GM23338 (cell line): ENCODE results near the gene RBM34. TPM values are rescaled to one million over a fixed set of nuclear protein-coding genes. Genes with fewer than 3 reads are reported as not detected.
A peak's percentile ranks its signal among the peaks of the same experiment; 100 is the strongest.

Experiments
- ATAC-seq: fragments of 200-7000 bp; cut with Tn5 transposase; 3 replicates; pipeline ENCODE4 v1.9.1; 2020
- DNase-seq: peaks from one replicate; pipeline ENCODE4 v3.0.0-alpha.2; 2015; ENCODE audit warnings: low spot score
- H2AFZ ChIP-seq: fragments of 200-600 bp; sonication (generic); 2 replicates; pipeline ENCODE4 v1.8.0; 2016; ENCODE audit warnings: antibody characterized with exemption, mild to moderate bottlenecking, moderate library complexity
- H3F3A ChIP-seq: fragments of 200-600 bp; sonication (generic); replicated peaks from 2 replicates; pipeline ENCODE4 v1.8.0; 2017; ENCODE audit warnings: antibody characterized with exemption, mixed run types, low read depth
- H3K27ac ChIP-seq: fragments of 200-600 bp; sonication (generic); 2 replicates; pipeline ENCODE4 v1.6.1; 2016; ENCODE audit warnings: low read depth
- H3K27me3 ChIP-seq: fragments of 200-600 bp; sonication (generic); 2 replicates; pipeline ENCODE4 v1.8.0; 2016; ENCODE audit warnings: mild to moderate bottlenecking, mixed run types, moderate library complexity; ENCODE audit not compliant: insufficient read depth
- H3K36me3 ChIP-seq: fragments of 200-600 bp; sonication (generic); 2 replicates; pipeline ENCODE4 v1.8.0; 2016; ENCODE audit warnings: mild to moderate bottlenecking; ENCODE audit not compliant: insufficient read depth
- H3K4me1 ChIP-seq: fragments of 200-600 bp; sonication (generic); 2 replicates; pipeline ENCODE4 v1.8.0; 2016; ENCODE audit warnings: mild to moderate bottlenecking, moderate library complexity; ENCODE audit not compliant: insufficient read depth
- H3K4me2 ChIP-seq: fragments of 200-600 bp; sonication (generic); 2 replicates; pipeline ENCODE4 v1.7.1; 2017; ENCODE audit warnings: mixed run types
- H3K4me3 ChIP-seq: fragments of 200-600 bp; sonication (generic); 2 replicates; pipeline ENCODE4 v1.6.1; 2016; ENCODE audit warnings: mixed run types
- H3K79me2 ChIP-seq: fragments of 200-600 bp; sonication (generic); replicated peaks from 2 replicates; pipeline ENCODE4 v1.8.0; 2017; ENCODE audit warnings: mild to moderate bottlenecking; ENCODE audit not compliant: insufficient read depth
- H3K9me2 ChIP-seq: fragments of 200-600 bp; sonication (generic); 2 replicates; pipeline ENCODE4 v1.8.0; 2017; ENCODE audit not compliant: insufficient read depth
- H4K20me1 ChIP-seq: fragments of 200-600 bp; sonication (generic); replicated peaks from 2 replicates; pipeline ENCODE4 v1.8.0; 2017; ENCODE audit warnings: mild to moderate bottlenecking; ENCODE audit not compliant: insufficient read depth
- H3K27ac Mint-ChIP-seq: 2 replicates; pipeline ENCODE4 v1.8.0; 2020; ENCODE audit warnings: inconsistent platforms, mild to moderate bottlenecking, moderate library complexity, mixed read lengths
- H3K27me3 Mint-ChIP-seq: 3 replicates; pipeline ENCODE4 v1.8.0; 2022; ENCODE audit warnings: low read depth, mild to moderate bottlenecking, moderate library complexity, mixed read lengths, inconsistent platforms; ENCODE audit not compliant: insufficient read depth, poor library complexity
- H3K36me3 Mint-ChIP-seq: 3 replicates; pipeline ENCODE4 v1.8.0; 2021; ENCODE audit warnings: low read depth, mild to moderate bottlenecking, inconsistent platforms, moderate library complexity, mixed read lengths
- H3K4me1 Mint-ChIP-seq: 3 replicates; pipeline ENCODE4 v1.8.0; 2020; ENCODE audit warnings: mild to moderate bottlenecking, inconsistent platforms, mixed read lengths
- H3K4me3 Mint-ChIP-seq: 3 replicates; pipeline ENCODE4 v1.8.0; 2021; ENCODE audit warnings: moderate library complexity, mild to moderate bottlenecking, inconsistent platforms, mixed read lengths
- H3K9me3 Mint-ChIP-seq: 3 replicates; pipeline ENCODE4 v1.8.0; 2020; ENCODE audit warnings: moderate library complexity, mild to moderate bottlenecking, inconsistent platforms, mixed read lengths
- CREB1 ChIP-seq: fragments of 250-450 bp; sonication (Bioruptor Pico); IDR thresholded peaks from 2 replicates; pipeline ENCODE4 v1.5.0; 2020; ENCODE audit warnings: low read depth, mild to moderate bottlenecking, moderate library complexity
- ETS1 ChIP-seq: IDR thresholded peaks from 2 replicates; pipeline ENCODE4 v1.6.1; 2016; ENCODE audit warnings: antibody characterized with exemption
- EZH2 ChIP-seq: fragments of 200-600 bp; sonication (generic); IDR thresholded peaks from one replicate; pipeline ENCODE4 v1.8.0; 2017; ENCODE audit warnings: antibody characterized with exemption, mild to moderate bottlenecking, low read depth; ENCODE audit not compliant: unreplicated experiment
- EZH2phosphoT487 ChIP-seq: fragments of 200-600 bp; sonication (generic); IDR thresholded peaks from one replicate; pipeline ENCODE4 v1.8.1; 2018; ENCODE audit warnings: antibody characterized with exemption; ENCODE audit not compliant: unreplicated experiment
- JUNB ChIP-seq: IDR thresholded peaks from one replicate; pipeline ENCODE4 v1.6.1; 2016; ENCODE audit warnings: antibody characterized with exemption; ENCODE audit not compliant: unreplicated experiment
- NANOG ChIP-seq: IDR thresholded peaks from 2 replicates; pipeline ENCODE4 v1.6.1; 2016; ENCODE audit warnings: antibody characterized with exemption, borderline replicate concordance
- REST ChIP-seq: IDR thresholded peaks from one replicate; pipeline ENCODE4 v1.6.1; 2018; ENCODE audit warnings: antibody characterized with exemption; ENCODE audit not compliant: unreplicated experiment
- STAT1 ChIP-seq: IDR thresholded peaks from one replicate; pipeline ENCODE4 v1.6.1; 2016; ENCODE audit warnings: antibody characterized with exemption; ENCODE audit not compliant: unreplicated experiment
- ZNF114 ChIP-seq: fragments of 250-450 bp; sonication (Bioruptor Pico); IDR thresholded peaks from 2 replicates; pipeline ENCODE4 v1.5.0; 2020; ENCODE audit warnings: mild to moderate bottlenecking, moderate library complexity
- ZNF331 ChIP-seq: fragments of 250-450 bp; sonication (Bioruptor Pico); IDR thresholded peaks from 2 replicates; pipeline ENCODE4 v1.5.0; 2020; ENCODE audit warnings: low read depth, mild to moderate bottlenecking, moderate library complexity
- ZNF462 ChIP-seq: fragments of 250-450 bp; sonication (Bioruptor Pico); IDR thresholded peaks from 2 replicates; pipeline ENCODE4 v1.5.0; 2020; ENCODE audit warnings: mild to moderate bottlenecking, moderate library complexity
- polyA plus RNA-seq: library from polyadenylated mRNA; unstranded; fragments of >200 nt; fragmentation: Nextera tagmentation; extraction: Ambion mirVana; gene quantifications from 2 replicates; pipeline ENCODE4 v1.2.1, GENCODE V29; 2016
- total RNA-seq: library from RNA; depleted of rRNA; stranded (reverse); fragments of >200 nt; shearing (Covaris generic); gene quantifications from 2 replicates; pipeline ENCODE4 v1.2.3, GENCODE V29; 2014

Gene RBM34
- total and polyA plus RNA-seq, 2 experiments from 2014 or later, result 51.8 to 177 TPM

- Histone ChIP-seq H3K9me2 (no peaks in the 10 kb centered on the region), H3K4me3 (no peak overlapping the region), H3K79me2 (no peaks in the 10 kb centered on the region), H3F3A (no peaks in the 10 kb centered on the region), H3K27me3 (no peaks in the 10 kb centered on the region), H4K20me1 (0 out of 2 replicates have a peak, but pooled peaks cover 12% of the 10 kb centered on the region), H2AFZ (no peak overlapping the region), H3K27ac (0 out of 2 replicates have a peak overlapping the region, but pooled peaks have one; percentile 22), H3K4me2 (no peak overlapping the region), H3K4me1 (no peaks in the 10 kb centered on the region), H3K36me3 (peaks cover 40% of the 10 kb centered on the region; the same call in 1 of the 2 replicates)
- no peak for TF ChIP-seq NANOG
- TF ChIP-seq REST, result no peak
- no peak for TF ChIP-seq EZH2phosphoT487
- TF ChIP-seq ETS1, result no peak
- no peak for TF ChIP-seq ZNF462 (CRISPR knock-in tag)
- no peak for TF ChIP-seq STAT1
- TF ChIP-seq ZNF331 (CRISPR knock-in tag), result no peak
- TF ChIP-seq ZNF114 (CRISPR knock-in tag), result no peak
- TF ChIP-seq EZH2, result no peak
- TF ChIP-seq CREB1 (CRISPR knock-in tag), result no peak
- TF ChIP-seq JUNB, result no peak
- peaks cover 57% of the 10 kb centered on the region for H3K36me3 Mint-ChIP-seq
- H3K9me3 Mint-ChIP-seq, result no peaks in the 10 kb centered on the region
- DNase-seq (peak; percentile 26), ATAC-seq (peak; percentile 27; the same call in 2 of the 3 replicates)
- H3K4me3 Mint-ChIP-seq, result no peak overlapping the region
- no peaks in the 10 kb centered on the region for H3K27me3 Mint-ChIP-seq
- H3K27ac Mint-ChIP-seq, result no peak overlapping the region; the same call in 1 of the 2 replicates
- H3K4me1 Mint-ChIP-seq, result no peaks in the 10 kb centered on the region
These were observed 15.4 kb upstream of the RBM34 start for GRCh38 chr1:235176486-235176885.
